ENCODE measurements around the gene FBXO46. TPM values are rescaled to one million over a fixed set of nuclear protein-coding genes. Genes with fewer than 3 reads are reported as not detected.

The FBXO46 gene
- total and polyA plus RNA-seq, 2 donors (not counting 3 experiments of a cell fraction or from before 2014, with no cell fraction given): 7.7 to 21.2 TPM

DNA sequence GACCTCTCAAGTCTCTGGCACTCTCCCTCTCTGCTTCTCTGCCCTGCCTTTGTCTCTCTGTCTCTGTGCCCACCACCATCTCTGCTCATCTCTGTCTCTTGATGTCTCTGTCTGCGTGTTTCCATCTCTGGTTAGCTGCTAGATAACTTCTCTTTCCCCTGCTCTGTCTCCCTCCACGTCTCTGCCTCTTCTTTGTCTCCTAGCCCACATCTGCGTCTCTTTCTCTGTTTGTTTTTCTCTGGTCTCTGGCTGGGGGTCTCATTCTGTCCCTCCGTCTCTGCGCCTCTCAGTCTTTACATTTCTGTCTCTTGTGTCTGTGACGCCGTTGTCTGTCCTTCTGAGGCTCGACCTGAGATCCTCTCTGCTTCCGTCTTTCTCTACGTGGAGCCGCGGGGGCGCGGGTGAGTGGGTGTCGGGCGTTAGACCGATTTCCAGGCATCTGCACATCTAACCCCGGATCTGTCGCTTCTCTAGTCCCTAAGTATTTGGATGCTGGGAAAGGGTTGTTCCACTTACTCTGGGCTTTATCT, 62.3 kb downstream of the FBXO46 start:
- TF ChIP-seq FOS (IDR thresholded peaks at IDR 0.05; ENCODE audit: borderline replicate concordance, insufficient read depth, low read length): no peak
- TF ChIP-seq EZH2 (IDR thresholded peaks at IDR 0.05; ENCODE audit: borderline replicate concordance, low read depth, low read length, severe bottlenecking): peak; percentile 89
- TF ChIP-seq MYC (IDR thresholded peaks at IDR 0.05; ENCODE audit: low read depth, low read length): no peak
- TF ChIP-seq, protein P1, sequence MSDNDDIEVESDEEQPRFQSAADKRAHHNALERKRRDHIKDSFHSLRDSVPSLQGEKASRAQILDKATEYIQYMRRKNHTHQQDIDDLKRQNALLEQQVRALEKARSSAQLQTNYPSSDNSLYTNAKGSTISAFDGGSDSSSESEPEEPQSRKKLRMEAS (IDR thresholded peaks at IDR 0.05; ENCODE audit: insufficient read depth, insufficient read length): no peak
- no peak for TF ChIP-seq GATA2 (IDR thresholded peaks at IDR 0.05; ENCODE audit: insufficient read depth, insufficient read length, low read depth, low read length)
- Histone ChIP-seq H3K27ac (ENCODE audit: insufficient read depth, low read depth, low read length) (no peak overlapping the region), H3K9me3 (replicated peaks; ENCODE audit: control insufficient read depth, insufficient read depth, low read length) (no peaks in the 10 kb centered on the region), H3K27me3 (ENCODE audit: control insufficient read depth in 2 of 2, insufficient read depth in 2 of 2, low read length in 2 of 2) (peaks cover 26 to 28% of the 10 kb centered on the region in 2 experiments), H3K4me1 (ENCODE audit: control insufficient read depth, extremely low read depth, insufficient read depth, low read length) (peaks cover 4% of the 10 kb centered on the region), H3K79me2 (ENCODE audit: control insufficient read depth, insufficient read depth, low read length) (no peaks in the 10 kb centered on the region), H4K20me1 (replicated peaks; ENCODE audit: control insufficient read depth, extremely low read depth, insufficient read depth, low read length) (no peaks in the 10 kb centered on the region), H3K9ac (replicated peaks; ENCODE audit: extremely low read depth, insufficient read depth, low read length) (no peak overlapping the region), H3K9me1 (replicated peaks; ENCODE audit: control insufficient read depth, extremely low read depth, insufficient read depth, low read length) (no peaks in the 10 kb centered on the region), H3K4me3 (replicated peaks in 1 of 3; ENCODE audit: insufficient read depth in 1 of 3, low read depth in 1 of 3, low read length in 3 of 3) (no peak overlapping the region), H2AFZ (ENCODE audit: low read depth, low read length) (peak overlapping the region; percentile 35), H3K4me2 (ENCODE audit: insufficient read depth, low read length) (peak overlapping the region; percentile 22), H3K36me3 (ENCODE audit: control insufficient read depth in 2 of 2, extremely low read depth in 1 of 2, insufficient read depth in 2 of 2, low read length in 2 of 2) (no peaks in the 10 kb centered on the region)
- FAIRE-seq (no peak), DNase-seq (ENCODE audit: low read depth, low spot score) (no peak)
- CTCF ChIA-PET: interaction anchor here (1.0 to 1.2 kb wide), 2 partner anchors 9 to 24 kb away, joined by 3 read pairs; partner anchors contain the start of gene QPCTL
- intact Hi-C loops (cut with micrococcal nuclease): no loop called here
- BruUV-seq (replicated peaks): no TSS peak
- dilution Hi-C loops (cut with MboI; ENCODE audit: extremely low pct_ligation_motif_present, low sequenced_read_pairs): no loop called here
- POLR2A ChIA-PET: no interaction called here

DNA sequence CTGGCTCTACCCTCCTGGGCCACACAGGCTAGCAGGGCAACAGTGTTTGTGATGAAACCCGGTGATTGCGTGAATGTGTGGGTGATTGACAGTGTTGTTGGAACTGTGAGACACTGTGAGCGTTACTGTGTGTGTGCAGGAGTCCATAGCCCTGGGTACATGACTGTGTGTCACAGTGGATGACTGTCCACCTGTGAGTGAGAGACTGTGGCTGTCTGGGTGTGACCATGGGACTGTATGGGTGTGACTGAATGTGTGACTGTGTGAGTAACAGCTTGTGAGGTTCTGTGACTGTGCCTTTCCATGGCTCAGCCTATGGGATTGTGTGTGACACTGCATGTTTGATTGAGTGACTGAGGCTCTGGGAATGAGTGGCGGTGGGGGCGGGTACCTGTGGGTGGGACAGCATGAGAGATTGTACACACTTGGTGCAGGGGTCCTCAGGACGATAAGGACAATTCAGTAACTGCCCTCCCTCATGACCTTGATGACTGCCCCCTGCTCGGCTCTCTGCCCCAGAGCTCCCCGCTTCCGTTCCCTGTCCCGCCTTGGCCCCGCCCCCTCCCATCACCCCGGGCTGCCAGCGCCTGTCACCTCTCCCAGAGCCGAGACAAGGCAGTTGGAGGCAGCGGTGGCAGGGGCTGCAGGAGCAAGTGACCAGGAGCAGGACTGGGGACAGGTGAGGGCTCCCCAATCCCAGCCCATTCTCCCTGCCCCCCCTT, 62.9 kb downstream of the FBXO46 start, which contains the start of gene GIPR:
TSS of gene GIPR (plus strand) at position 602 of the 722 bp plus-strand sequence. CDS start 1,300 bp downstream, outside the sequence.
- dilution Hi-C loops (cut with MboI; ENCODE audit: extremely low pct_ligation_motif_present, low sequenced_read_pairs): no loop called here
- no peak within 1 kb of the TSS for H3K27ac ChIP-seq (ENCODE audit: insufficient read depth, low read depth, low read length)

More for the DNA sequence above, 62.9 kb downstream of the FBXO46 start, which contains the start of gene GIPR:
- Histone ChIP-seq H3K79me2 (ENCODE audit: control insufficient read depth, insufficient read depth, low read length) (no peaks in the 10 kb centered on the region), H3K9me1 (replicated peaks; ENCODE audit: control insufficient read depth, extremely low read depth, insufficient read depth, low read length) (no peaks in the 10 kb centered on the region), H2AFZ (ENCODE audit: low read depth, low read length) (peak within 1 kb of the TSS; percentile 35), H3K9ac (replicated peaks; ENCODE audit: extremely low read depth, insufficient read depth, low read length) (no peak within 1 kb of the TSS), H4K20me1 (replicated peaks; ENCODE audit: control insufficient read depth, extremely low read depth, insufficient read depth, low read length) (no peaks in the 10 kb centered on the region), H3K9me3 (replicated peaks; ENCODE audit: control insufficient read depth, insufficient read depth, low read length) (no peaks in the 10 kb centered on the region), H3K4me3 (replicated peaks in 1 of 3; ENCODE audit: insufficient read depth in 1 of 3, low read depth in 1 of 3, low read length in 3 of 3) (no peak within 1 kb of the TSS), H3K4me2 (ENCODE audit: insufficient read depth, low read length) (peak within 1 kb of the TSS; percentile 22), H3K27me3 (ENCODE audit: control insufficient read depth in 2 of 2, insufficient read depth in 2 of 2, low read length in 2 of 2) (peaks cover 26 to 27% of the 10 kb centered on the region in 2 experiments), H3K4me1 (ENCODE audit: control insufficient read depth, extremely low read depth, insufficient read depth, low read length) (peaks cover 4% of the 10 kb centered on the region), H3K36me3 (ENCODE audit: control insufficient read depth in 2 of 2, extremely low read depth in 1 of 2, insufficient read depth in 2 of 2, low read length in 2 of 2) (no peaks in the 10 kb centered on the region)
- intact Hi-C loops (cut with micrococcal nuclease): no loop called here
- ChIA-PET CTCF (interaction anchor here (1.0 kb wide), 1 partner anchor 25 kb away, joined by 3 read pairs; the partner anchor contains the start of gene QPCTL), POLR2A (no interaction called here)
- BruUV-seq (replicated peaks): no TSS peak
- DNase-seq (ENCODE audit: low read depth, low spot score) (no peak), FAIRE-seq (no peak)
- TF ChIP-seq GATA2 (IDR thresholded peaks at IDR 0.05; ENCODE audit: insufficient read depth, insufficient read length, low read depth, low read length) (no peak), POLR2A (IDR thresholded peaks at IDR 0.05; ENCODE audit: low read depth, low read length) (no peak), FOS (IDR thresholded peaks at IDR 0.05; ENCODE audit: borderline replicate concordance, insufficient read depth, low read length) (no peak), JUN (IDR thresholded peaks at IDR 0.05; ENCODE audit: borderline replicate concordance, insufficient read depth, insufficient read length, low read depth) (no peak), POLR2AphosphoS5 (IDR thresholded peaks at IDR 0.05; ENCODE audit: insufficient read depth, low read depth, low read length) (no peak), EZH2 (IDR thresholded peaks at IDR 0.05; ENCODE audit: borderline replicate concordance, low read depth, low read length, severe bottlenecking) (no peak), MYC (IDR thresholded peaks at IDR 0.05; ENCODE audit: low read depth, low read length) (no peak)
- TF ChIP-seq, protein P2, sequence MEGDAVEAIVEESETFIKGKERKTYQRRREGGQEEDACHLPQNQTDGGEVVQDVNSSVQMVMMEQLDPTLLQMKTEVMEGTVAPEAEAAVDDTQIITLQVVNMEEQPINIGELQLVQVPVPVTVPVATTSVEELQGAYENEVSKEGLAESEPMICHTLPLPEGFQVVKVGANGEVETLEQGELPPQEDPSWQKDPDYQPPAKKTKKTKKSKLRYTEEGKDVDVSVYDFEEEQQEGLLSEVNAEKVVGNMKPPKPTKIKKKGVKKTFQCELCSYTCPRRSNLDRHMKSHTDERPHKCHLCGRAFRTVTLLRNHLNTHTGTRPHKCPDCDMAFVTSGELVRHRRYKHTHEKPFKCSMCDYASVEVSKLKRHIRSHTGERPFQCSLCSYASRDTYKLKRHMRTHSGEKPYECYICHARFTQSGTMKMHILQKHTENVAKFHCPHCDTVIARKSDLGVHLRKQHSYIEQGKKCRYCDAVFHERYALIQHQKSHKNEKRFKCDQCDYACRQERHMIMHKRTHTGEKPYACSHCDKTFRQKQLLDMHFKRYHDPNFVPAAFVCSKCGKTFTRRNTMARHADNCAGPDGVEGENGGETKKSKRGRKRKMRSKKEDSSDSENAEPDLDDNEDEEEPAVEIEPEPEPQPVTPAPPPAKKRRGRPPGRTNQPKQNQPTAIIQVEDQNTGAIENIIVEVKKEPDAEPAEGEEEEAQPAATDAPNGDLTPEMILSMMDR (IDR thresholded peaks at IDR 0.05; ENCODE audit: extremely low read depth in 1 of 2, insufficient read depth in 1 of 2, low read depth in 1 of 2, low read length in 2 of 2): no peak
- TF ChIP-seq, protein P1 (IDR thresholded peaks at IDR 0.05; ENCODE audit: insufficient read depth, insufficient read length): no peak

Data from endothelial cell of umbilical vein (primary cell).